ENCODE data around the gene FGL2.
"Not testable (repeated sequence)": the region's sequence is repeated elsewhere in the genome, so short reads cannot be mapped to it uniquely, and the experiment has no call there.

Gene FGL2

GRCh38 chr7:77209479-77210139 lies 10.0 kb upstream of the FGL2 start:
- no peak for DNase-seq

GRCh38 chr7:77208416-77208815 lies 8.8 kb upstream of the FGL2 start:
- DNase-seq = no peak

- DNase-seq = no peak
Observed at GRCh38 chr7:77205706-77206105, 6.1 kb upstream of the FGL2 start.

GRCh38 chr7:77202481-77202976 lies 2.9 kb upstream of the FGL2 start:
- DNase-seq = no peak

- no peak for DNase-seq
Observed at GRCh38 chr7:77200542-77200941, 923 bp upstream of the FGL2 start.

- DNase-seq = no peak
Observed at GRCh38 chr7:77197141-77197540, 2.5 kb downstream of the FGL2 start.

GRCh38 chr7:77188731-77189437 lies 10.7 kb downstream of the FGL2 start:
- no peak for DNase-seq

- no peak for DNase-seq
Observed at GRCh38 chr7:77185866-77186265, 13.8 kb downstream of the FGL2 start.

- no peak for DNase-seq
Observed at GRCh38 chr7:77184990-77185389, 14.6 kb downstream of the FGL2 start.

- DNase-seq = no peak
Observed at GRCh38 chr7:77184463-77184862, 15.2 kb downstream of the FGL2 start.

GRCh38 chr7:77182261-77182660 lies 17.4 kb downstream of the FGL2 start:
- DNase-seq = no peak

- DNase-seq = no peak
Observed at GRCh38 chr7:77181734-77182133, 17.9 kb downstream of the FGL2 start.

GRCh38 chr7:77181015-77181595 lies 18.5 kb downstream of the FGL2 start:
- no peak for DNase-seq

- DNase-seq = not testable (repeated sequence)
Observed at GRCh38 chr7:77178024-77178423, 21.6 kb downstream of the FGL2 start.

- not testable (repeated sequence) for DNase-seq
Observed at GRCh38 chr7:77177321-77177904, 22.2 kb downstream of the FGL2 start.

- not testable (repeated sequence) for DNase-seq
Observed at GRCh38 chr7:77175274-77175800, 24.3 kb downstream of the FGL2 start.

- DNase-seq = not testable (repeated sequence)
Observed at GRCh38 chr7:77174418-77174817, 25.2 kb downstream of the FGL2 start.

GRCh38 chr7:77172437-77173172 lies 27.0 kb downstream of the FGL2 start:
- DNase-seq = not testable (repeated sequence)

GRCh38 chr7:77171073-77171472 lies 28.5 kb downstream of the FGL2 start:
- not testable (repeated sequence) for DNase-seq

- DNase-seq = no peak
Observed at GRCh38 chr7:77157446-77157845, 42.2 kb downstream of the FGL2 start.

- DNase-seq = not testable (repeated sequence)
Observed at GRCh38 chr7:77157034-77157433, 42.6 kb downstream of the FGL2 start.

GRCh38 chr7:77155601-77156377 lies 43.8 kb downstream of the FGL2 start:
- DNase-seq = not testable (repeated sequence)

All from T-helper 9 cell (primary cell).